CD4-positive, alpha-beta T cell (primary cell): ENCODE data around the gene TTC39A. TPM values are rescaled to one million over a fixed set of nuclear protein-coding genes. Genes with fewer than 3 reads are reported as not detected.

ENCODE experiments used
- ATAC-seq: fragments of 200-7000 bp; cut with Tn5 transposase; one replicate; pipeline ENCODE4 v1.10.0; 2022; ENCODE audit warnings: mild to moderate bottlenecking; ENCODE audit not compliant: poor library complexity
- CTCF ChIA-PET: fragments of 350-600 bp; sonication (Branson Sonifier 250); formaldehyde crosslinking; loops from one replicate; lab custom pipeline; 2021; ENCODE audit warnings: antibody characterized with exemption, inconsistent platforms; lab: Charles Lee
- POLR2A ChIA-PET: fragments of 350-600 bp; sonication (Branson Sonifier 250); formaldehyde crosslinking; loops from one replicate; lab custom pipeline; 2021; ENCODE audit warnings: antibody characterized with exemption, inconsistent platforms; lab: Charles Lee
- DNase-seq, 14 experiments: peaks; one replicate each; pipeline ENCODE4 v3.0.0-alpha.2; 2013 to 2020; ENCODE audit warnings: mixed read lengths in 2 of 14
- H3K27ac ChIP-seq, 2 donors: one replicate each; pipeline versions ENCODE4 v1.5.1 to v1.7.0; 2013; ENCODE audit warnings: low read length in 2 of 2, low read depth in 1 of 2, mild to moderate bottlenecking in 1 of 2
- H3K27me3 ChIP-seq, 2 experiments: 1 replicate in 1 of 2; 2 replicates in 1 of 2; pipeline versions ENCODE4 v1.6.1 to v1.7.0; 2013; ENCODE audit warnings: low read length in 2 of 2, control low read depth in 1 of 2, mild to moderate bottlenecking in 1 of 2, moderate library complexity in 1 of 2; ENCODE audit not compliant: insufficient read depth in 2 of 2, control insufficient read depth in 1 of 2
- H3K36me3 ChIP-seq: one replicate; pipeline ENCODE4 v1.6.1; 2013; ENCODE audit warnings: low read length, control low read depth; ENCODE audit not compliant: insufficient read depth
- H3K4me1 ChIP-seq: one replicate; pipeline ENCODE4 v1.6.1; 2013; ENCODE audit warnings: low read length, control low read depth; ENCODE audit not compliant: insufficient read depth
- H3K4me3 ChIP-seq: one replicate; pipeline ENCODE4 v1.5.1; 2013; ENCODE audit warnings: mild to moderate bottlenecking, low read length, moderate library complexity
- H3K9me3 ChIP-seq, 2 experiments: 1 replicate in 1 of 2; 2 replicates in 1 of 2; pipeline versions ENCODE4 v1.6.1 to v1.7.0; 2013; ENCODE audit warnings: low read length in 2 of 2, mild to moderate bottlenecking in 2 of 2, control low read depth in 1 of 2, moderate library complexity in 1 of 2; ENCODE audit not compliant: control insufficient read depth in 1 of 2, insufficient read depth in 1 of 2
- H3K27ac Mint-ChIP-seq: one replicate; pipeline ENCODE4 v1.8.0; 2020; ENCODE audit warnings: mixed read lengths
- H3K27me3 Mint-ChIP-seq: one replicate; pipeline ENCODE4 v1.8.0; 2021; ENCODE audit warnings: mixed read lengths
- H3K36me3 Mint-ChIP-seq: one replicate; pipeline ENCODE4 v1.8.0; 2021; ENCODE audit warnings: low read depth, mixed read lengths
- H3K4me1 Mint-ChIP-seq: one replicate; pipeline ENCODE4 v1.8.0; 2021; ENCODE audit warnings: low read depth, mixed read lengths
- H3K4me3 Mint-ChIP-seq: one replicate; pipeline ENCODE4 v1.8.0; 2020; ENCODE audit warnings: mild to moderate bottlenecking, mixed read lengths
- H3K9me3 Mint-ChIP-seq: one replicate; pipeline ENCODE4 v1.8.0; 2020; ENCODE audit warnings: mixed read lengths
- intact Hi-C, 2 experiments: fragments of 100-400 bp; cut with DNase I in 1 of 2; cut with micrococcal nuclease in 1 of 2; formaldehyde crosslinking; loops; one replicate each; pipeline versions ENCODE4 v1.15.1 to v1.9.0; 2023 to 2025; cut with DNase I, micrococcal nuclease
- total RNA-seq, 174 experiments: library from RNA in 2 of 174; stranded (reverse) in 2 of 174; gene quantifications; one replicate each; pipeline ENCODE4 v1.2.3 and lab custom pipeline; 2021 to 2026
- TF ChIP-seq, protein P1 (sequence below): fragments of 200-600 bp; IDR thresholded peaks from one replicate; pipeline ENCODE4 v1.8.0; 2022; ENCODE audit warnings: antibody characterized with exemption, mild to moderate bottlenecking

Gene TTC39A
- total RNA-seq, 2 experiments from 2014 or later: not detected

DNA sequence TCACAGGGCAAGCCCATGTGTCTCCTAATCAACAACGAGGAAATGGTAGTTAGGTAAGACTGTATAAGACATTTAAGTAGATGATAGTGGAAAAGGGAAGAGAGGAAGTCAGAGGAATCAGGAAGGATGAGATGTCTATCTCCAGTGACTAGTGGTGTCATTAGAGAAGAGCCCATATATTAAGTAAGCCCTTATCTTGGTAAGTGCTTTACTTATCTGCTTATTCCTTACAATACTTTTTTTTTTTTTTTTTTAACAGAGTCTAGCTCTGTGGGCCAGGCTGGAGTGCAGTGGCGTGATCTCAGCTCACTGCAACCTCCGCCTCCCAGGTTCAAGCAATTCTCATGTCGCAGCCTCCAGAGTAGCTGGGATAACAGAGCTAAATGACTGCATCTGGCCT is 64.7 kb downstream of the TTC39A start:
- H3K27ac ChIP-seq: no peak overlapping the region
- no peak overlapping the region for H3K4me3 ChIP-seq
- intact Hi-C loops: no loop called here
- H3K36me3 ChIP-seq: peaks cover 14% of the 10 kb centered on the region
- POLR2A ChIA-PET: no interaction called here
- H3K27me3 ChIP-seq: no peaks in the 10 kb centered on the region
- TF ChIP-seq, protein P1, sequence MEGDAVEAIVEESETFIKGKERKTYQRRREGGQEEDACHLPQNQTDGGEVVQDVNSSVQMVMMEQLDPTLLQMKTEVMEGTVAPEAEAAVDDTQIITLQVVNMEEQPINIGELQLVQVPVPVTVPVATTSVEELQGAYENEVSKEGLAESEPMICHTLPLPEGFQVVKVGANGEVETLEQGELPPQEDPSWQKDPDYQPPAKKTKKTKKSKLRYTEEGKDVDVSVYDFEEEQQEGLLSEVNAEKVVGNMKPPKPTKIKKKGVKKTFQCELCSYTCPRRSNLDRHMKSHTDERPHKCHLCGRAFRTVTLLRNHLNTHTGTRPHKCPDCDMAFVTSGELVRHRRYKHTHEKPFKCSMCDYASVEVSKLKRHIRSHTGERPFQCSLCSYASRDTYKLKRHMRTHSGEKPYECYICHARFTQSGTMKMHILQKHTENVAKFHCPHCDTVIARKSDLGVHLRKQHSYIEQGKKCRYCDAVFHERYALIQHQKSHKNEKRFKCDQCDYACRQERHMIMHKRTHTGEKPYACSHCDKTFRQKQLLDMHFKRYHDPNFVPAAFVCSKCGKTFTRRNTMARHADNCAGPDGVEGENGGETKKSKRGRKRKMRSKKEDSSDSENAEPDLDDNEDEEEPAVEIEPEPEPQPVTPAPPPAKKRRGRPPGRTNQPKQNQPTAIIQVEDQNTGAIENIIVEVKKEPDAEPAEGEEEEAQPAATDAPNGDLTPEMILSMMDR: no peak
- H3K36me3 Mint-ChIP-seq: peaks cover 36% of the 10 kb centered on the region
- H3K4me3 Mint-ChIP-seq: no peak overlapping the region
- no peaks in the 10 kb centered on the region for H3K9me3 ChIP-seq
- ATAC-seq (no peak), DNase-seq (no peak)
- H3K27ac Mint-ChIP-seq: no peak overlapping the region
- peaks cover 23% of the 10 kb centered on the region for H3K4me1 ChIP-seq
- no peaks in the 10 kb centered on the region for H3K9me3 Mint-ChIP-seq
- no peaks in the 10 kb centered on the region for H3K27me3 Mint-ChIP-seq
- H3K4me1 Mint-ChIP-seq: peaks cover 71% of the 10 kb centered on the region
- CTCF ChIA-PET: no interaction called here

DNA sequence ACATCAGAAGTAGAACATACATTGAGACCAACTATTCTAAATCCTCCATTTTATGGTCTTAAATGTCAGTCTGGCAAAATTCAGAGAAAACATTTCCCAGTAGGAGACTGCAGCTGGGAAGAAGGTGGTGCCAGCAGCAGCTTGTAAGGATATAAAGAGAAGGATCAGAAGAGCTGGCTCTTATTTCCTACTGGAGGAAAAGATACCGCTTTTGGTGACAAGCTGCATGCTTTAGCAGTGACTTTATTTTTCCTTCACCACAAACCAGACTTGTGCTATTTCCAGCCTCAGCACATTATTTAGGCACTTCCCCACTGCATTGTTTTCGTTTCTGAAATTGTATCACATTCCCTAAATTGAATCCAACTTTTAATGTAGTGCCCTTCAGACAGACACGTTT is 65.9 kb downstream of the TTC39A start:
- POLR2A ChIA-PET: no interaction called here
- H3K4me3 ChIP-seq: no peak overlapping the region
- H3K36me3 Mint-ChIP-seq: peaks cover 24% of the 10 kb centered on the region
- peak overlapping the region; percentile 37 for H3K27ac Mint-ChIP-seq
- H3K27me3 ChIP-seq: no peaks in the 10 kb centered on the region
- ATAC-seq: no peak
- H3K9me3 ChIP-seq: no peaks in the 10 kb centered on the region
- DNase-seq: no peak
- H3K27ac ChIP-seq: no peak overlapping the region
- peaks cover 2% of the 10 kb centered on the region for H3K36me3 ChIP-seq
- peaks cover 83% of the 10 kb centered on the region for H3K4me1 Mint-ChIP-seq
- H3K9me3 Mint-ChIP-seq: no peaks in the 10 kb centered on the region
- intact Hi-C loops: no loop called here
- no peak overlapping the region for H3K4me3 Mint-ChIP-seq
- TF ChIP-seq, protein P1: no peak
- no peaks in the 10 kb centered on the region for H3K27me3 Mint-ChIP-seq
- peaks cover 23% of the 10 kb centered on the region for H3K4me1 ChIP-seq
- CTCF ChIA-PET: no interaction called here

DNA sequence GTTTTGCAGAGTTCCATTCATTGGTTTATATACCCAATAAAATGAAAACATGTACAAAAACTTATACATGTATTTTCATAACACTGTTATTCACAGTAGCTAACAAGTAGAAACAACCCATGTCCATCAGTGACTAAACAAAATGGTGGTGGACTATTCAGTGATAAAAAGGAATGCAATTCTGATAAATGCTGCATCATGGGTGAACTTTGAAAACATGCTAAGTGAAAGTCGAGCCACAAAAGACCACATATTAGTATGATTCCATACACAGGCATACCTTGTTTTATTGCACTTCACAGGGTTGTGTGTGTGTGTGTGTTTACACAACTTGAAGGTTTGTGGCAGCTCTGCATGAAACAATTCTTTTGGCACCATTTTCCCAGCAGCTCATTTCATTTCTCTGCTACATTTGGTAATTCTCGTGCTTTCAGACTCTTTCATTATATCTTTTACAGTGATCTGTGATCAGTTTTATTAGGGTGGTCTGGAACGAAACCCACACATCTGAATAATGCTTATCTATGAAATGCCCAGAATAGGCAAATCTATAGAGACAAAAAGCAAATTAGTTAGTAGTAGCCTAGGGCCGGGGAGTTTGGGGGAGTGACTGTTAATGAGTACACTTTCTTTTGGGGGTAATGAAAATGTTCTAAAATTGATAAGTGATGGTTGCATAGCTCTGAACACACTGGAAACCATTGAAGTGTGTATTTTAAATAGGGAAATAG is 67.0 kb downstream of the TTC39A start:
- ATAC-seq: no peak
- H3K4me3 ChIP-seq: no peak overlapping the region
- Mint-ChIP-seq H3K9me3 (no peaks in the 10 kb centered on the region), H3K36me3 (peaks cover 13% of the 10 kb centered on the region), H3K27me3 (no peaks in the 10 kb centered on the region), H3K4me3 (no peak overlapping the region), H3K4me1 (peaks cover 91% of the 10 kb centered on the region), H3K27ac (no peak overlapping the region)
- peaks cover 23% of the 10 kb centered on the region for H3K4me1 ChIP-seq
- DNase-seq: no peak
- POLR2A ChIA-PET: no interaction called here
- CTCF ChIA-PET: interaction anchor here (1.1 kb wide), 1 partner anchor 72 kb away, joined by 5 read pairs; no protein-coding TSS in a partner anchor
- TF ChIP-seq, protein P1: no peak
- no peaks in the 10 kb centered on the region for H3K9me3 ChIP-seq
- H3K27me3 ChIP-seq: no peaks in the 10 kb centered on the region
- H3K36me3 ChIP-seq: peaks cover 2% of the 10 kb centered on the region
- no peak overlapping the region for H3K27ac ChIP-seq
- intact Hi-C loops: no loop called here
